Hematopoietic multipotent progenitor cell treated with erythropoietin and hydrocortisone succinate and interleukin-3 and kit ligand, for 15 days (in vitro differentiated cells): ENCODE measurements around the gene CYP39A1.

Experiments
- DNase-seq: peaks from one replicate; pipeline ENCODE4 v3.0.0-alpha.2; 2015; ENCODE audit warnings: low spot score

The CYP39A1 gene

DNA sequence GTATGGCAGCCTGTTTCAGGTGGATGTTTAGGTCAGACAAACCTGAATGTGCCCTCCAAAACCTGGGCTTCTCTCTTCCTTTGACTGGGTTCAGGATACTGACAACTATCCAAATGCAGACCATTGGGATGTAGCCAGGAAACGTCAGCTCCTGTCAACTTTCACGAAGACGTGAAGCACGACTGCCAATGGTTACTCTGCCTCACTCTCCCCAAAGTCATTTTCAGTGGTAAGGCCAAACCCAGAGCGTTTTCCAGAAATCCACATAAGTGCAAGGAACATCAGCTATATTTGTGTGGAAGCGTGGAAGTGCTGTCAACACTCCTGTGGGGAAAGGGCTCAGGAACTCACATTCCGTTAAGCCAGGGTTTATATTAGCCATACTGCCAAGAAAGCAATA is 141.3 kb downstream of the CYP39A1 start:
- no peak for DNase-seq

- no peak for DNase-seq
These were observed 142.0 kb downstream of the CYP39A1 start for GRCh38 chr6:46510651-46511050.

DNA sequence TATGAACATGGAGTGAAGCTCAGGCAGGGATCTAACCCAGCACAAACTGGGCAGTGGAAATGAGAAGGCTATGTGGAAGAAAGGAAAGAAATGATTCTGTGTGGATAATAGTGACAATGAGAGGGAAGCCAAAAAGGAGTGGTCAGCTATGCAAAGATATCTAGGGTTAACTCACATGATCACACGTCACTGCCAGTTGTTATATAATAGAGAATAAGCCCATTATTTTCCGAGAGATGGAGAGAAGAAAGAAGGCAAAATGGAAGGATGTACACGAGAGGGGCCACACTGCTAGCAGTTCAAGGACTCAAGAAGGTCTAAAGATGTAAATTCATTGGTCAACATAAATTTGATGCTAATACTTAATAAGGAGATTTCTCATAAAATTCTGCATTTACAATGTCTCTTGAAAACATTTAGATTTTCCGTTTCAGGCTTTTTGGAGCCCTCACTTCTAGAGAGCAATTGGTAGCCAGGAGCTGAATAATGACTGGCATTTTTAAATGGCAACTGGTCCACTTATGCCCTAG is 142.6 kb downstream of the CYP39A1 start:
- DNase-seq = no peak

GRCh38 chr6:46509063-46509462 is 143.6 kb downstream of the CYP39A1 start:
- no peak for DNase-seq

DNA sequence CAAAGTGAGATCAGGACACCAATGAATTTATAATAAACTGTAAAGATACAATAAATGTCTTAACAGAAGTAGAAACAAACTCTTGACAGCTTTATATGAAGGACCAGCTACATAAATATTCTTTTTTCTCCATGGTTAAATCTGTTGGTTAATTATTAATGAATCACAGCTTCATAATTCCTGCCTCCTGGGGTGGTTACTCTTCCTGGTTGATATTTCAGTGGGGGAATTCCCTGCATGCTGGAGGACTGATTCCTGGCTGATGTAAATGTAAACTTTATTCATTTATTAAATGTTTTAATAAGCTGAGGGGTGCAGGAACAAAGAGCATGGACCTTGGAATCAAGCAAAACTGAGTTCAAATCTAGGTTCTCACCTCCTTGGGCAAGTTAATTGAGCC is 145.2 kb downstream of the CYP39A1 start:
- no peak for DNase-seq

DNA sequence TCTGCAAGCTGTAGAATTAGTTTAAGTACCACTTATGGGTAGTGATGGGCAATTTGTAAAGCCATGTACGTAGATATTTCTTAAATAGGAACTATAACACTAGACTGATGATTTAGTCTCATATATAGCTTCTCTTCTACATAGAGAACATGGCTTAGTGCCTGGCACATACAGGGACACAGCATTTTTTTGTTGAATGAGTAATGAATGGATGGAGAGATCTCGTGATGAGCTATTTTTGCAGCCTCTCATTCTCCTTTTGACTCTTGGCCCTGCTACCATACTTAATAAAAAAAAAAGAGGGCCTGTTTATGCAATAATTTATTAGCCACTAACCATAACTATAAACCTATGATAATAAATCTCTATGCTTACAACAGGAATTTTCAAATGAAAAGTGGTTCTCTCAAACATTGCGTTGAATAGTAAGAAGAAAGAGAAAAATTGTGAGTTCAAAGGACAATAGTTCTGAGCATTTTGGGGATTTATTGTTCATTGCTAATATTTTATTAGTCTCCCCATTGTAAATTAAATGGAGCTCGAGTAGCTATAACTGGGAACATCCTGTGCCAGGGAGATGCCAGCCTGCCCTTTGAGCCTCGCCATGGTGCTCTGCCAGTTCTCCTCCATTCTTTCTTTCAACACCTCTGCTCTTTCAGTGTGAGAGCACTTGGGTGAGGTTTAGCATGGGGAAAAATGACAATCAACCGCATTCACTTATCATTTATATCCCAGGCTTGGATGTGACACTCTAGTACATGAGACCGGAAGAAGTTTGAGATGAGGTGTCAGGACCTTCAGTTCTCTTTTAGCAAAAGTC is 146.7 kb downstream of the CYP39A1 start:
- no peak for DNase-seq

- no peak for DNase-seq
These were observed 148.4 kb downstream of the CYP39A1 start for GRCh38 chr6:46504242-46504641.

DNA sequence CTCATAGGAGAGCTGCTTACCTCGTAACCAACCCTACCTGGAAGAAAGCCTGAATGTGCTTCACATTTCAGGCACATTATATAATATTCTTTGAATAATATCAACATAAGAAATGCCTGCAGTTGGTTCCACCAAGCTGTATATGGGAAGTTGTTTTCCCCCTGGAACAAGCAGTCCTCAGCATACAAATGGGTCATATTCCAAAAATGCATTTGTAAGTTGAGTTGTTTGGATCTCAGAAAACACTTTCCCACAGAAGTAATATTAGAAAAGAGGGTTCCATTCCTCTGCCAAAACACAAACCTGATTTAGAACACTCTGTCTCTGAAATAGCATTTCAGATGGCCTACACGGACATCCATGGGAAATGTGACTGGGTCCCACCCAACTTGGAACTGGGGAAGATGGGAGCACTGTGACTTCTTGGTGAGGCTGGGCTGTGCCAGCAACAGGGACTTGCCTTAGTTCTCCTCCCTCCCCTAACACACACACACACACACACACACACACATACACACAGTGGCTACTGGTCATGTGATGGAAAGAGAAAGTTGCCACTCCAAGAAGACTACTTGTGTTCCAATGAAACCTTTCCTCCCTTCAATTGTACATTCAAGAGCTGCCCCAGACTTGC is 150.0 kb downstream of the CYP39A1 start:
- no peak for DNase-seq

- no peak for DNase-seq
These were observed 151.2 kb downstream of the CYP39A1 start for GRCh38 chr6:46501136-46502089.

DNA sequence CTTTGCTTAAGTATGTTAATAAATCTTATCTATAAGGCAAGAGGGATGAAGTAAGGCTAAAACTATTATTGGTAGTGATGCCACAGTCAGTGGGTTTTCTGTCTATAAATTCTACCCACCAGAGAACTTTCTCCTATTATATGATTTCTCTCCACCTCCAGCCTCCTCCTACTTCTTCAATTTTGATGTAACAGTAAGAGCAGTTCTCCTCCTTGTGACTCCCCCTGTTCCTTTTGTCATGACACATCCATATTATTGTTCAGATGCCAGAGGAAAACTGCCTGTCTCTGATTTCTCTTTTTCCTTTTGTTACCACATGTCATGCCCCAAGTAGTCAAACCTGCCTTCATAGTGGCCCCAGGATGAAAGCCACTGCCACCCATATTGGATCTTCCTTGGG is 152.2 kb downstream of the CYP39A1 start:
- no peak for DNase-seq
